Keratinocyte (primary cell): ENCODE measurements around the gene HACE1. TPM values are rescaled to one million over a fixed set of nuclear protein-coding genes. Genes with fewer than 3 reads are reported as not detected.

ENCODE experiments used
- DNase-seq: peaks from one replicate; pipeline ENCODE4 v3.0.0-alpha.2; 2011; ENCODE audit warnings: low read depth, missing footprints, low spot score
- FAIRE-seq: peaks from 2 replicates; lab custom pipeline; 2011; peaks lifted over from hg19 to GRCh38; lab: Jason Lieb, UNC
- H2AFZ ChIP-seq: 2 replicates; pipeline ENCODE4 v1.6.0; 2012; ENCODE audit warnings: low read length, control low read depth, inconsistent platforms; ENCODE audit not compliant: control insufficient read depth
- H3K27ac ChIP-seq: 2 replicates; pipeline ENCODE4 v1.5.1; 2011; ENCODE audit warnings: low read length; ENCODE audit not compliant: control insufficient read depth, insufficient read depth
- H3K27me3 ChIP-seq: 3 replicates; pipeline ENCODE4 v1.6.0; 2011; ENCODE audit warnings: low read length; ENCODE audit not compliant: control insufficient read depth, insufficient read depth; ENCODE audit errors: extremely low read depth
- H3K36me3 ChIP-seq, 2 experiments: 2 replicates in 1 of 2; 3 replicates in 1 of 2; pipeline ENCODE4 v1.5.1; 2011; ENCODE audit warnings: low read length in 2 of 2, mild to moderate bottlenecking in 1 of 2; ENCODE audit not compliant: control insufficient read depth in 2 of 2, insufficient read depth in 2 of 2; ENCODE audit errors: extremely low read depth in 1 of 2
- H3K4me1 ChIP-seq: 3 replicates; pipeline ENCODE4 v1.5.1; 2011; ENCODE audit warnings: low read length; ENCODE audit not compliant: control insufficient read depth, insufficient read depth; ENCODE audit errors: extremely low read depth
- H3K4me2 ChIP-seq: 3 replicates; pipeline ENCODE4 v1.6.0; 2011; ENCODE audit warnings: low read depth, low read length; ENCODE audit not compliant: control insufficient read depth, insufficient read depth; ENCODE audit errors: extremely low read depth
- H3K4me3 ChIP-seq, 3 experiments: fragments of 200-600 bp in 1 of 3; sonication (generic) in 1 of 3; 2 replicates in 2 of 3; 3 replicates in 1 of 3; pipeline ENCODE4 v1.5.1; 2011 to 2016; ENCODE audit warnings: low read length in 3 of 3, mild to moderate bottlenecking in 3 of 3, control low read depth in 2 of 3, inconsistent platforms in 1 of 3, low read depth in 1 of 3, mixed read lengths in 1 of 3, mixed run types in 1 of 3, moderate library complexity in 1 of 3; ENCODE audit not compliant: control insufficient read depth in 2 of 3, insufficient read depth in 2 of 3; ENCODE audit errors: extremely low read depth in 1 of 3
- H3K79me2 ChIP-seq: 2 replicates; pipeline ENCODE4 v1.6.0; 2012; ENCODE audit warnings: low read length; ENCODE audit not compliant: control insufficient read depth, insufficient read depth
- H3K9ac ChIP-seq: 3 replicates; pipeline ENCODE4 v1.6.0; 2011; ENCODE audit warnings: low read length; ENCODE audit not compliant: control insufficient read depth, insufficient read depth; ENCODE audit errors: extremely low read depth
- H3K9me1 ChIP-seq: 3 replicates; pipeline ENCODE4 v1.6.0; 2011; ENCODE audit warnings: low read length; ENCODE audit not compliant: control insufficient read depth, insufficient read depth; ENCODE audit errors: extremely low read depth
- H3K9me3 ChIP-seq: 2 replicates; pipeline ENCODE4 v1.5.1; 2012; ENCODE audit warnings: low read depth, low read length; ENCODE audit not compliant: control insufficient read depth
- H4K20me1 ChIP-seq: 3 replicates; pipeline ENCODE4 v1.6.0; 2011; ENCODE audit warnings: low read length; ENCODE audit not compliant: control insufficient read depth, insufficient read depth; ENCODE audit errors: extremely low read depth
- CTCF ChIP-seq, 3 experiments: IDR thresholded peaks in 1 of 3; conservative IDR thresholded peaks in 1 of 3; optimal IDR thresholded peaks in 1 of 3; 2 replicates in 2 of 3; 3 replicates in 1 of 3; pipeline versions ENCODE3 to v1.5.1; 2011; ENCODE audit warnings: low read length in 3 of 3, mild to moderate bottlenecking in 3 of 3, moderate library complexity in 2 of 3, control low read depth in 1 of 3, inconsistent platforms in 1 of 3; ENCODE audit not compliant: insufficient read depth in 2 of 3; ENCODE audit errors: extremely low read depth in 1 of 3
- EZH2 ChIP-seq: IDR thresholded peaks from one replicate; pipeline ENCODE4 v1.6.1; 2012; ENCODE audit warnings: inconsistent platforms, mild to moderate bottlenecking, low read length, moderate library complexity
- dilution Hi-C: fragments of 300-500 bp; cut with MboI; formaldehyde crosslinking; loops from one replicate; pipeline ENCODE4 v1.7.0; 2020; ENCODE audit warnings: low sequenced_read_pairs; ENCODE audit not compliant: extremely low pct_ligation_motif_present
- polyA plus RNA-seq, 5 experiments: library from polyadenylated mRNA; depleted of rRNA in 3 of 5; stranded (reverse) in 3 of 5; stranded (forward) in 1 of 5; unstranded in 1 of 5; fragments of >200 nt; gene quantifications; 1 replicate in 1 of 5; 2 replicates in 3 of 5; 3 replicates in 1 of 5; pipeline versions ENCODE4 v1.2.1 to v1.2.3, GENCODE V29; 2011 to 2012; ENCODE audit warnings: missing spikeins in 2 of 5, low read depth in 1 of 5, low replicate concordance in 1 of 5

The HACE1 gene
- polyA plus RNA-seq, 1 donor (not counting 4 experiments of a cell fraction or from before 2014, with no cell fraction given), result 7.4 TPM

GRCh38 chr6:104704191-104704590 is 155.5 kb downstream of the HACE1 start:
- Histone ChIP-seq H3K36me3 (no peaks in the 10 kb centered on the region), H3K9me3 (no peaks in the 10 kb centered on the region), H3K4me2 (no peak overlapping the region), H3K79me2 (no peaks in the 10 kb centered on the region), H3K9ac (no peak overlapping the region), H3K9me1 (no peaks in the 10 kb centered on the region), H3K27me3 (no peaks in the 10 kb centered on the region), H3K27ac (no peak overlapping the region), H3K4me3 (no peak overlapping the region), H3K4me1 (peaks cover 13% of the 10 kb centered on the region), H4K20me1 (no peaks in the 10 kb centered on the region), H2AFZ (no peak overlapping the region)
- TF ChIP-seq CTCF (optimal IDR thresholded peaks at IDR 0.05 in 1 of 3, IDR thresholded peaks at IDR 0.05 in 1 of 3, conservative IDR thresholded peaks at IDR 0.05 in 1 of 3; ENCODE audit: extremely low read depth in 1 of 3, insufficient read depth in 2 of 3, low read length in 3 of 3) (no peak), EZH2 (no peak)
- FAIRE-seq (no peak), DNase-seq (no peak)
- dilution Hi-C loops, result no loop called here

GRCh38 chr6:104702126-104702841 is 157.4 kb downstream of the HACE1 start:
- Histone ChIP-seq H3K9me3 (no peaks in the 10 kb centered on the region), H3K4me1 (peaks cover 13% of the 10 kb centered on the region), H3K79me2 (no peaks in the 10 kb centered on the region), H3K27me3 (no peaks in the 10 kb centered on the region), H3K36me3 (no peaks in the 10 kb centered on the region), H3K9me1 (no peaks in the 10 kb centered on the region), H3K27ac (no peak overlapping the region), H2AFZ (no peak overlapping the region), H3K4me3 (no peak overlapping the region), H3K4me2 (no peak overlapping the region), H4K20me1 (no peaks in the 10 kb centered on the region), H3K9ac (no peak overlapping the region)
- no peak for TF ChIP-seq EZH2
- no peak for TF ChIP-seq CTCF (optimal IDR thresholded peaks at IDR 0.05 in 1 of 3, IDR thresholded peaks at IDR 0.05 in 1 of 3, conservative IDR thresholded peaks at IDR 0.05 in 1 of 3; ENCODE audit: extremely low read depth in 1 of 3, insufficient read depth in 2 of 3, low read length in 3 of 3)
- DNase-seq (no peak), FAIRE-seq (no peak)
- dilution Hi-C loops, result no loop called here
